SK-N-SH (cell line): ENCODE measurements around the gene ELANE. TPM values are rescaled to one million over a fixed set of nuclear protein-coding genes. Genes with fewer than 3 reads are reported as not detected.

Experiments used
- CTCF ChIA-PET: fragments of 300-600, 350-600 bp; formaldehyde crosslinking; extraction: SDS; loops from one replicate; lab custom pipeline; 2021; lab: Yijun Ruan, JAX
- POLR2A ChIA-PET: fragments of 350-600 bp; sonication (Branson Sonifier 250); formaldehyde crosslinking; extraction: SDS; loops from one replicate; lab custom pipeline; 2020; ENCODE audit warnings: antibody characterized with exemption, inconsistent platforms; lab: Yijun Ruan, JAX
- DNase-seq: peaks from one replicate; pipeline ENCODE4 v3.0.0; 2012
- H2AFZ ChIP-seq: fragments of 200-600 bp; sonication (generic); 2 replicates; pipeline ENCODE4 v1.8.1; 2016; ENCODE audit warnings: antibody characterized with exemption, mild to moderate bottlenecking, low read depth
- H3F3A ChIP-seq: fragments of 200-600 bp; sonication (generic); replicated peaks from 2 replicates; pipeline ENCODE3; 2016; ENCODE audit warnings: antibody characterized with exemption, mild to moderate bottlenecking; ENCODE audit not compliant: insufficient read depth
- H3K27ac ChIP-seq, 2 experiments: fragments of 200-500 bp in 1 of 2; fragments of 200-600 bp in 1 of 2; sonication (Bioruptor generic) in 1 of 2; sonication (generic), shearing (Covaris generic) in 1 of 2; 2 replicates each; pipeline versions ENCODE4 v1.5.1 to v1.6.1; 2014 to 2016; ENCODE audit warnings: low read depth in 2 of 2, inconsistent platforms in 1 of 2, low read length in 1 of 2, mild to moderate bottlenecking in 1 of 2, mixed read lengths in 1 of 2
- H3K27me3 ChIP-seq: fragments of 200-600 bp; sonication (generic), shearing (Covaris generic); 2 replicates; pipeline ENCODE4 v1.6.1; 2016; ENCODE audit warnings: mixed run types; ENCODE audit not compliant: insufficient read depth
- H3K36me3 ChIP-seq, 2 experiments: fragments of 200-500 bp in 1 of 2; fragments of 200-600 bp in 1 of 2; sonication (Bioruptor generic) in 1 of 2; sonication (generic) in 1 of 2; replicated peaks in 1 of 2; 2 replicates each; pipeline versions ENCODE3 to v1.5.1; 2014 to 2016; ENCODE audit warnings: low read length in 1 of 2, mild to moderate bottlenecking in 1 of 2; ENCODE audit not compliant: insufficient read depth in 2 of 2, control insufficient read depth in 1 of 2
- H3K4me1 ChIP-seq, 2 experiments: fragments of 200-500 bp in 1 of 2; fragments of 200-600 bp in 1 of 2; sonication (Bioruptor generic) in 1 of 2; sonication (generic), shearing (Covaris generic) in 1 of 2; 2 replicates each; pipeline versions ENCODE4 v1.5.1 to v1.6.1; 2014 to 2016; ENCODE audit warnings: low read depth in 1 of 2, low read length in 1 of 2, mixed run types in 1 of 2; ENCODE audit not compliant: insufficient read depth in 2 of 2, control insufficient read depth in 1 of 2
- H3K4me2 ChIP-seq: fragments of 200-600 bp; sonication (generic), shearing (Covaris generic); 2 replicates; pipeline ENCODE4 v1.6.1; 2017; ENCODE audit warnings: mixed run types
- H3K4me3 ChIP-seq, 2 experiments: fragments of 200-500 bp in 1 of 2; fragments of 200-600 bp in 1 of 2; sonication (Bioruptor generic) in 1 of 2; sonication (generic), shearing (Covaris generic) in 1 of 2; 2 replicates each; pipeline versions ENCODE4 v1.5.1 to v1.8.1; 2014 to 2016; ENCODE audit warnings: low read depth in 2 of 2, inconsistent platforms in 1 of 2, low read length in 1 of 2, mild to moderate bottlenecking in 1 of 2, mixed read lengths in 1 of 2, moderate library complexity in 1 of 2
- H3K79me2 ChIP-seq: fragments of 200-600 bp; sonication (generic); 2 replicates; pipeline ENCODE4 v1.8.1; 2017; ENCODE audit warnings: mild to moderate bottlenecking; ENCODE audit not compliant: insufficient read depth
- H3K9ac ChIP-seq: fragments of 200-600 bp; sonication (generic); 2 replicates; pipeline ENCODE4 v1.6.1; 2017; ENCODE audit warnings: mixed run types
- H3K9me2 ChIP-seq: fragments of 200-600 bp; sonication (generic); 2 replicates; pipeline ENCODE4 v1.6.1; 2017; ENCODE audit warnings: mixed run types
- H3K9me3 ChIP-seq: fragments of 200-600 bp; sonication (generic); 2 replicates; pipeline ENCODE4 v1.6.1; 2017; ENCODE audit warnings: mixed run types, mild to moderate bottlenecking, moderate library complexity
- H4K20me1 ChIP-seq: fragments of 200-600 bp; sonication (generic); 2 replicates; pipeline ENCODE4 v1.6.1; 2017; ENCODE audit warnings: mild to moderate bottlenecking, mixed run types; ENCODE audit not compliant: insufficient read depth
- CTCF ChIP-seq: fragments of 200-600 bp; sonication (generic); IDR thresholded peaks from 2 replicates; pipeline ENCODE4 v1.6.1; 2017; ENCODE audit warnings: antibody characterized with exemption, mild to moderate bottlenecking, moderate library complexity
- EP300 ChIP-seq, 2 experiments: IDR thresholded peaks; 2 replicates each; pipeline versions ENCODE4 v1.4.0 to v1.6.1; 2012; ENCODE audit warnings: borderline replicate concordance in 1 of 2, low read depth in 1 of 2, low read length in 1 of 2
- EZH2phosphoT487 ChIP-seq: fragments of 200-600 bp; sonication (generic); IDR thresholded peaks from 2 replicates; pipeline ENCODE4 v1.6.1; 2017; ENCODE audit warnings: low read depth, mixed run types, mild to moderate bottlenecking, antibody characterized with exemption, moderate library complexity, borderline replicate concordance
- FOXJ3 ChIP-seq: sonication (generic); formaldehyde crosslinking; IDR thresholded peaks from 2 replicates; pipeline ENCODE4 v1.5.1; 2020; ENCODE audit warnings: mild to moderate bottlenecking, missing genetic modification reagents
- GABPA ChIP-seq: IDR thresholded peaks from 2 replicates; pipeline ENCODE4 v1.4.0; 2012; ENCODE audit warnings: low read depth, mild to moderate bottlenecking
- JUND ChIP-seq: IDR thresholded peaks from 2 replicates; pipeline ENCODE4 v1.4.0; 2012
- MAX ChIP-seq: IDR thresholded peaks from 2 replicates; pipeline ENCODE4 v1.4.0; 2012; ENCODE audit warnings: low read depth
- MEF2A ChIP-seq: IDR thresholded peaks from 2 replicates; pipeline ENCODE4 v1.4.0; 2012; ENCODE audit warnings: low read depth, borderline replicate concordance
- MXI1 ChIP-seq: IDR thresholded peaks from 2 replicates; pipeline ENCODE4 v1.6.1; 2012; ENCODE audit warnings: mild to moderate bottlenecking, low read depth, low read length, improper control_type of control experiment
- NRF1 ChIP-seq: IDR thresholded peaks from 2 replicates; pipeline ENCODE4 v1.6.1; 2012; ENCODE audit warnings: low read depth, mild to moderate bottlenecking, low read length
- PBX3 ChIP-seq: IDR thresholded peaks from 2 replicates; pipeline ENCODE4; 2012
- POLR2AphosphoS5 ChIP-seq: IDR thresholded peaks from 2 replicates; pipeline ENCODE4 v1.6.1; 2012; ENCODE audit warnings: low read depth, low read length
- RAD21 ChIP-seq: IDR thresholded peaks from 2 replicates; pipeline ENCODE4 v1.6.1; 2012; ENCODE audit warnings: mild to moderate bottlenecking, low read length
- RCOR1 ChIP-seq: fragments of 150-350 bp; IDR thresholded peaks from 2 replicates; pipeline ENCODE4 v1.6.1; 2017; ENCODE audit warnings: antibody characterized with exemption, low read length
- RFX5 ChIP-seq: IDR thresholded peaks from 2 replicates; pipeline ENCODE4 v1.6.1; 2012; ENCODE audit warnings: mild to moderate bottlenecking, improper control_type of control experiment, low read length
- SIN3A ChIP-seq: IDR thresholded peaks from 2 replicates; pipeline ENCODE4 v1.6.1; 2012; ENCODE audit warnings: low read depth, mild to moderate bottlenecking, low read length, moderate library complexity, borderline replicate concordance
- TAF1 ChIP-seq: IDR thresholded peaks from 2 replicates; pipeline ENCODE4 v1.6.1; 2012; ENCODE audit warnings: low read depth, mild to moderate bottlenecking, low read length, moderate library complexity, borderline replicate concordance
- TCF12 ChIP-seq: IDR thresholded peaks from 2 replicates; pipeline ENCODE4 v1.4.0; 2012
- YY1 ChIP-seq: IDR thresholded peaks from 2 replicates; pipeline ENCODE4 v1.4.0; 2012; ENCODE audit warnings: low read depth, mild to moderate bottlenecking
- WGBS: methylation state at CpG from one replicate; pipeline ENCODE4 v1.1.6; 2017; ENCODE audit warnings: low lambda C conversion rate; 5-methylcytosine and 5-hydroxymethylcytosine counted together
- polyA plus RNA-seq, 3 experiments: library from polyadenylated mRNA; depleted of rRNA; stranded (reverse); fragments of >200 nt; gene quantifications; 2 replicates each; pipeline ENCODE4 v1.2.3, GENCODE V29; 2012

ELANE gene
- polyA plus RNA-seq, 1 of the 3 experiments (the other 2 are of a cell fraction): not detected

GRCh38 chr19:897442-898039, 45.4 kb downstream of the ELANE start:
- ChIA-PET POLR2A (no interaction called here), CTCF (interaction anchor here (0.7 to 2.4 kb wide), 6 partner anchors 9 to 160 kb away, joined by 3 to 16 read pairs (median 4); no protein-coding TSS in a partner anchor)
- TF ChIP-seq CTCF: peak; percentile 27; the same call in 1 of the 2 replicates
- TF ChIP-seq SIN3A: no peak
- peaks cover 10% of the 10 kb centered on the region for H3K79me2 ChIP-seq
- H3K27me3 ChIP-seq: no peaks in the 10 kb centered on the region
- peaks cover 2% of the 10 kb centered on the region; the same call in 1 of the 2 replicates for H4K20me1 ChIP-seq
- H3K36me3 ChIP-seq: peaks cover 0 to 19% of the 10 kb centered on the region in 2 experiments
- H3K9ac ChIP-seq: no peak overlapping the region
- H3K27ac ChIP-seq: no peak overlapping the region
- no peak overlapping the region for H2AFZ ChIP-seq
- H3K4me2 ChIP-seq: no peak overlapping the region
- no peak overlapping the region for H3K4me3 ChIP-seq
- peak; percentile 65 for DNase-seq
- 90% methylated on average over 18 of the region's 26 CpGs for WGBS
- H3F3A ChIP-seq: peaks cover 17% of the 10 kb centered on the region
- H3K9me3 ChIP-seq: no peaks in the 10 kb centered on the region
- H3K9me2 ChIP-seq: no peaks in the 10 kb centered on the region
- H3K4me1 ChIP-seq: no peaks in the 10 kb centered on the region; a peak in 1 of 4 replicates

- Histone ChIP-seq H3K36me3 (peaks cover 0 to 19% of the 10 kb centered on the region in 2 experiments), H3K9ac (no peak overlapping the region), H3K27ac (no peak overlapping the region), H3K27me3 (no peaks in the 10 kb centered on the region), H3K79me2 (peaks cover 18% of the 10 kb centered on the region), H3K4me3 (no peak overlapping the region), H3K4me2 (no peak overlapping the region), H3F3A (peaks cover 14% of the 10 kb centered on the region), H4K20me1 (peaks cover 12% of the 10 kb centered on the region; the same call in 1 of the 2 replicates), H2AFZ (no peak overlapping the region), H3K4me1 (no peaks in the 10 kb centered on the region; a peak in 1 of 4 replicates), H3K9me2 (no peaks in the 10 kb centered on the region), H3K9me3 (no peaks in the 10 kb centered on the region)
- 97% methylated on average over 13 of the region's 20 CpGs for WGBS
- POLR2A ChIA-PET: no interaction called here
- peak; percentile 52 for DNase-seq
- CTCF ChIA-PET: interaction anchor here (0.6 kb wide), 1 partner anchor 128 kb away, joined by 3 read pairs; no protein-coding TSS in a partner anchor
- TF ChIP-seq GABPA: no peak
- no peak for TF ChIP-seq MEF2A
- no peak for TF ChIP-seq SIN3A
- TF ChIP-seq RFX5: no peak
- TF ChIP-seq EP300 (IDR thresholded peaks at IDR 0.05; ENCODE audit: borderline replicate concordance in 1 of 2, low read depth in 1 of 2, low read length in 1 of 2): no peak
- TF ChIP-seq CTCF: no peak
- TF ChIP-seq FOXJ3 (CRISPR knock-in tag): no peak
- no peak for TF ChIP-seq TAF1
- no peak for TF ChIP-seq EZH2phosphoT487
- no peak for TF ChIP-seq NRF1
- TF ChIP-seq MXI1: no peak
- TF ChIP-seq POLR2AphosphoS5: no peak
- no peak for TF ChIP-seq JUND
- no peak for TF ChIP-seq YY1
- TF ChIP-seq TCF12: no peak
- no peak for TF ChIP-seq PBX3
- TF ChIP-seq RAD21: no peak
- TF ChIP-seq RCOR1: no peak
- no peak for TF ChIP-seq MAX
Measured at GRCh38 chr19:898663-899062, 46.6 kb downstream of the ELANE start.
